HG02840 (cell line): ENCODE data around the gene BRD1.

Experiments used
- ATAC-seq: cut with Tn5 transposase; IDR thresholded peaks from one replicate; pipeline ENCODE4 v1.9.1; 2021; ENCODE audit warnings: mild to moderate bottlenecking, moderate library complexity, moderate number of reproducible peaks; ENCODE audit not compliant: unreplicated experiment, low FRiP score

BRD1 gene

GRCh38 chr22:49735411-49735900 lies 92.2 kb downstream of the BRD1 start:
- no peak for ATAC-seq

GRCh38 chr22:49734882-49735281 lies 92.8 kb downstream of the BRD1 start:
- ATAC-seq, result no peak

- no peak for ATAC-seq
Observed at GRCh38 chr22:49734390-49734789, 93.3 kb downstream of the BRD1 start.

GRCh38 chr22:49733631-49734030 lies 94.0 kb downstream of the BRD1 start:
- no peak for ATAC-seq

GRCh38 chr22:49730656-49731055 lies 97.0 kb downstream of the BRD1 start:
- ATAC-seq, result no peak

GRCh38 chr22:49728570-49729271 lies 99.0 kb downstream of the BRD1 start:
- ATAC-seq, result no peak

GRCh38 chr22:49727881-49728569 lies 99.6 kb downstream of the BRD1 start:
- ATAC-seq, result no peak

- no peak for ATAC-seq
Observed at GRCh38 chr22:49727191-49727880, 100.3 kb downstream of the BRD1 start.

- ATAC-seq, result no peak
Observed at GRCh38 chr22:49726701-49727101, 101.0 kb downstream of the BRD1 start.

- no peak for ATAC-seq
Observed at GRCh38 chr22:49726022-49726681, 101.5 kb downstream of the BRD1 start.

GRCh38 chr22:49725516-49725915 lies 102.2 kb downstream of the BRD1 start:
- ATAC-seq, result no peak

GRCh38 chr22:49724893-49725489 lies 102.7 kb downstream of the BRD1 start:
- ATAC-seq, result no peak

GRCh38 chr22:49724030-49724892 lies 103.4 kb downstream of the BRD1 start:
- ATAC-seq, result no peak

GRCh38 chr22:49723478-49724029 lies 104.1 kb downstream of the BRD1 start:
- ATAC-seq, result no peak
